GM12891 (cell line): Measurements from ENCODE around the gene FAT4.

Source experiments
- DNase-seq: peaks from one replicate; pipeline ENCODE4 v3.0.0; 2011; ENCODE audit warnings: low spot score; ENCODE audit not compliant: insufficient read length
- FAIRE-seq: peaks from 2 replicates; lab custom pipeline; 2011; peaks lifted over from hg19 to GRCh38; lab: Jason Lieb, UNC
- PAX5 ChIP-seq: IDR thresholded peaks from 2 replicates; pipeline ENCODE4 v1.6.1; 2011; ENCODE audit warnings: low read length, moderate library complexity, mild to moderate bottlenecking; ENCODE audit not compliant: insufficient read depth, severe bottlenecking
- POLR2A ChIP-seq: IDR thresholded peaks from 2 replicates; pipeline ENCODE4 v1.6.1; 2011; ENCODE audit warnings: low read depth, low read length, control low read depth
- POLR2AphosphoS5 ChIP-seq: IDR thresholded peaks from 2 replicates; pipeline ENCODE4 v1.6.1; 2011; ENCODE audit warnings: low read depth, low read length, control low read depth
- POU2F2 ChIP-seq: IDR thresholded peaks from 2 replicates; pipeline ENCODE4 v1.6.1; 2011; ENCODE audit warnings: low read depth, mild to moderate bottlenecking, control low read depth, low read length, moderate library complexity
- SPI1 ChIP-seq: IDR thresholded peaks from 2 replicates; pipeline ENCODE4 v1.6.1; 2011; ENCODE audit warnings: low read depth, low read length, control low read depth
- TAF1 ChIP-seq: IDR thresholded peaks from 2 replicates; pipeline ENCODE4 v1.6.1; 2011; ENCODE audit warnings: low read depth, low read length, control low read depth

Gene FAT4

DNA sequence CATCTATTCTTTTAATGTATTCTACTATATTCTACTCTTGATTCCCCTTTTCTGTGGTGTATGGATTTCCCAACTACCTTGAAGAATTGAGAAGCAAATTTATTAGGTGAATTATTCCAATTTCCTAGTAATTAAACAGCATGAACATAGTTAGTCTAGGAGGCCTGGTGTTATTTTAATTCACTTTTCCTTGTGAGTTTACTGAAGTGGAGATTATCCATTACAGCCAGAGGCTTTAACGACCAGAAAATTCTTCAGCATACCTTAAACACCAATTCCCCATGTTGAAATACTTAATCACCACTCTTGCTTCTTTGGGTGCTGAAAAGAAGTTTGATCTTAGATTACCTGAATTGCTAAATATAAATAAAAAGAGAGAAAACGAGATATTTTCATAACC is 29.4 kb downstream of the FAT4 start:
- no peak for FAIRE-seq
- DNase-seq: no peak
- TF ChIP-seq POU2F2: no peak
- TF ChIP-seq POLR2AphosphoS5: no peak
- no peak for TF ChIP-seq TAF1
- TF ChIP-seq PAX5: no peak
- no peak for TF ChIP-seq SPI1
- no peak for TF ChIP-seq POLR2A

DNA sequence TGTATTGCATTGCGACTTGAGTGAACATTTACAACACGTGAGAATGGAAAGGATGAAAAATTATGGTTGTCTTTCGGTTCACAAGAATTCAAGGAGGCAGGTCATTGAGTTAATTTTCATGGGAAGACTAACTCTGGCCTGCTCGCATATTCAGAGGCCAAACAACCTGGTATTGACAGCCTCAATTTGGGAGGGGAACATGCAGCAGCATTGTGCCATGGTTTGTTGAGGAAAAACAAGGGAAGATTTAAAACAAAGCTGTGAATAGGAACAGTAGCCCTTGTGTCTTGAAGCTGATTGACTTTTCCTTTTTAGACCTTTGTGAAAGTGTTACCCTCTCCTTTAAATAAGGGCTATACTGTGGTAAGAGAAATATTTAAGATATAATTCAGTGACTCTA is 31.9 kb downstream of the FAT4 start:
- DNase-seq: no peak
- FAIRE-seq: no peak
- TF ChIP-seq PAX5 (no peak), TAF1 (no peak), POU2F2 (no peak), SPI1 (no peak), POLR2AphosphoS5 (no peak), POLR2A (no peak)

DNA sequence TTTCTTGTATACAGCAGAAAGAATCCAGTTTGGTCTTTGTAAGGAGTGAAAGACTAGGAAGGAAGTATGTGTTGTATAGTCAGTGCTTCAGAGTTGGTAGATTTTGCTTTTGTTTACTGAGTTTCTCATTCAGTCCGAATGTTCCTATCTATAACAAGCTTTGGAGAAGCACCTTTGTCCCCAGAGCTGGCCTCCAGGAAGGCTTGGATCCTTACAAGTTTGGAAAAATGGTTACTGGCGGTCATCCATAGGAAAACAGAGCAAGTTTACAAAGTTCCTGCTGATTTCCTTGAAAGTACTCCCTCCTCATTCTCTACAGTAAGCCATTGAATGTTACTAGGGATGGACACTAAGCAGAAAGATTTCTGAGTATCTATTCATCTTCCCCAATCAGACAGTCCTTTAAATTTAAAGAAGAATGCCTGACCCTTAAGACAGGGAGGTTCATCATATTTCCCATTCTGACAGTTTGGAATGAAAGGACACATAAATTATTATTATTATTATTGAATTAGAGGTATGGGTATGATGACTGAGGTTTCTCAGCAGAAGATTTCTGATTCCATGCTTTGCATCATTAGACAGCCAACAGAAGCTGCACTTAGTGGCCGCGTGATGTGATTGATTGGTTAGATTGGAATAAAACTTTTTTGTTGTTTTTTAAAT is 35.8 kb downstream of the FAT4 start:
- FAIRE-seq (no peak), DNase-seq (no peak)
- TF ChIP-seq POU2F2 (no peak), POLR2AphosphoS5 (no peak), SPI1 (no peak)

DNA sequence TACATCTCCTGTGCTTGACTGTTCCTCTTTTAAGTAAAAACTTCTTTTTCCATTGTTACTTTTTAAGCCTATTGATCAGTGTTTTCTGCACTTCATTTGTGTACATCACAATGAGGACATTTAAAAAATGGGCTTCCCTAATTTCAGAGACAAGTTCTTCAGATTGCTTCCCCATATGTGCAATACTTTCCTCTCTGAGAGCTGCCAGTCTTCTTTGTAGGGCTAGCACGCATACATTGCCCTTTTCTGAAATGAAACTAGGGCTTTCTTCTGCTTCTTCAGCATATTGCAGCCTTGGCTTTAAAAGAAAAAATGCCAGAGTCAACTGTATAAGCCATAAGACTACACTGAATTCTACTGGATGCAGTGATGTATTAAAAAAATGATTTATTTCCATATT is 37.8 kb downstream of the FAT4 start:
- no peak for FAIRE-seq
- TF ChIP-seq TAF1: no peak
- TF ChIP-seq SPI1: no peak
- no peak for DNase-seq

GRCh38 chr4:125353131-125353530 is 38.4 kb downstream of the FAT4 start:
- DNase-seq (no peak), FAIRE-seq (no peak)
- TF ChIP-seq TAF1 (no peak), PAX5 (no peak), POU2F2 (no peak), SPI1 (no peak), POLR2AphosphoS5 (no peak), POLR2A (no peak)

DNA sequence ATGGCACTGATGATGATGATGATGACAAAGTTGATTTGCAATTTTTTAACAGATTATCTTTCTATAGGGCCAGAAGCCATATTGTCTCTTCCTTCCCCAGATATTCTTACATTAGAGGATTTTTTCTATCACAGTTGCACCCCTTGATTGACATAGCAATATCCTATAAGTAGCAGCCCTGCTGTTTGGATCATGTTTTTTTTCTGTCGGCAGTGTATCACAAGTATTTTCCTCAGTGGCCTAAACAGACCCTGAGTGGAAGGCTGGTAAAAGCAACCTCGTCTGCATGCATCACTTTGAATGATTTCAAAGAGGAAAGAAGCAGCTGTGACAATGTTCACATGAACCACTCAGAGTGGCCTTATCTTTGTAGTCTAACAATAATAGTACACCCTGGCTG is 41.0 kb downstream of the FAT4 start:
- FAIRE-seq: no peak
- no peak for DNase-seq
- TF ChIP-seq TAF1: no peak
- TF ChIP-seq SPI1: no peak
- no peak for TF ChIP-seq POLR2AphosphoS5
- no peak for TF ChIP-seq POU2F2
- TF ChIP-seq POLR2A: no peak
- TF ChIP-seq PAX5: no peak

DNA sequence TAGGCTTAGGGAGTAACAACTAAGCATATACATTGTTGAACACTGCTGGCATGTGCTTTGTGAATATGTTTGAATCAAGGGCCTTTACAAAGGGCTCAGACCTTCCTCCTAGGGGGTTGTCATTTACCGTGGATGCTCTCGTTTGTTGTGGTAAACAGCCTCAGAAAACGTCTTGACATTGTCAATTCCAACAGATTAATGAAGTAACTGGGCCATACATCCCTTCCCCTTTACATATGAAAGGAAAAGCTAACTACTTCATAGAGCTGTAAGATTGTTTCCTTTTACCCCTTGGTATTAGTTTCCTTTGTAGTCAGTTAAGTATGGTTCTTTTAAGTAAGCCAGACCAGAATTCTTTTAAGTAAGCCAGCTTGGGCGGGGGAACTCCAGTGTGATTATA is 42.9 kb downstream of the FAT4 start:
- DNase-seq: no peak
- TF ChIP-seq PAX5 (no peak), SPI1 (no peak), POLR2AphosphoS5 (no peak), TAF1 (no peak), POLR2A (no peak), POU2F2 (no peak)
- FAIRE-seq: no peak

DNA sequence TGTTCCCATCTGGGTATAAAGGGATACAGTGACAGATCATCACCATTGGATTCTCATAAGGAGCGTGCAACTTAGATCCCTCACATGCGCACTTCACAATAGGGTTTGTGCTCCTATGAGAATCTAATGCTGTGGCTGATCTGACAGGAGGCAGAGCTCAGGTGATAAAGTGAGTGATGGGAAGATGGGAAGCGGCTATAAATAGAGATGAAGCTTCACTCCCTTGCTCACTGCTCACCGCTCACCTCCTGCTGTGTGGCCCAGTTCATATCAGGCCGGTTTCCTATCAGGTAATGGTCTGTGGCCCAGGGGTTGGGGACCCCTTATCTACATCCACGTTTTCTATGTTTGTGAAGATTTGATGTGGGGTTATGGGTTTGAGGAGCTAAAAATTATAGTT is 43.7 kb downstream of the FAT4 start:
- no peak for FAIRE-seq
- no peak for TF ChIP-seq POU2F2
- no peak for TF ChIP-seq PAX5
- TF ChIP-seq SPI1: no peak
- TF ChIP-seq TAF1: no peak
- no peak for TF ChIP-seq POLR2AphosphoS5
- TF ChIP-seq POLR2A: no peak
- DNase-seq: no peak

GRCh38 chr4:125359363-125359762 is 44.6 kb downstream of the FAT4 start:
- TF ChIP-seq SPI1: no peak
- TF ChIP-seq POU2F2: no peak
- TF ChIP-seq POLR2A: no peak
- no peak for TF ChIP-seq PAX5
- no peak for TF ChIP-seq TAF1
- TF ChIP-seq POLR2AphosphoS5: no peak
- DNase-seq (no peak), FAIRE-seq (no peak)

DNA sequence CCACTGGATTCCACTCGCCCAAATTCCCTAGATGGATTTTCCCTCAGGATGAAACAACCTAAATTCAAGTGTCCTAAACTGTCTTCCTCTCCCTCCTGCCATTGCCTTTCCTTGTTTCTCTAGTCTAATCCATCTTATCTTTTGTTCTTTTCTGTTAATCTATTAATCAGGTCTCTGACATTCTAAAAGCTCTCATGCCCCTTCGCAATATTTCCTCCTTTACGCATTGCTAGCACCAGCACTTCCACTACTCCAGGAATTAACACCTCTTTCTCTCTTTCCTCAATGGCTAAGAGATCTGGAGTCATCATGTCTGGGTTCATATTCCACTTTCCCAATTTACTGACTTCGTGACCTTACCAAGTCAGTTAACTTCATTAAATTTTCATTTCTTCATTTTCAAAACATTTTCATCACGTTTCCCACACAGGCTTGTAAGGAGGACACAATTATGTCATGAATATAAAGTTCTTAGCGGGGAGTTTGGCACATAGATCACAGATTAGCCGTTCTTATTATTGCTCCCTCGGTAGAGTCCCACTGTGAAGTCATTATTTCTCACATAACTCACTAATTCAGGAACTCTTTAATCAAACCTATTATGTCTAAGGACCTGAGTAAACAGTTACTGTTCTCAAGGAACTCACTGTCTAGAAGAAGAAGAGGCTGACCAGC is 45.3 kb downstream of the FAT4 start:
- no peak for TF ChIP-seq POLR2AphosphoS5
- TF ChIP-seq POU2F2: no peak
- TF ChIP-seq POLR2A: no peak
- no peak for TF ChIP-seq TAF1
- TF ChIP-seq SPI1: no peak
- no peak for TF ChIP-seq PAX5
- no peak for FAIRE-seq
- DNase-seq: no peak
